GM12874 (cell line): ENCODE measurements around the gene TMEM202.

Experiments used
- CTCF ChIP-seq: IDR thresholded peaks from 2 replicates; pipeline ENCODE4 v1.5.1; 2011; ENCODE audit warnings: low read depth, mild to moderate bottlenecking, control low read depth, low read length, moderate library complexity; ENCODE audit not compliant: insufficient read depth

TMEM202 gene

GRCh38 chr15:72404356-72404755 is 6.3 kb downstream of the TMEM202 start:
- TF ChIP-seq CTCF: no peak

GRCh38 chr15:72404841-72405240 is 6.7 kb downstream of the TMEM202 start:
- TF ChIP-seq CTCF: no peak

- TF ChIP-seq CTCF: no peak
These were observed 8.8 kb downstream of the TMEM202 start for GRCh38 chr15:72406936-72407335.

GRCh38 chr15:72411111-72411510 is 13.0 kb downstream of the TMEM202 start:
- TF ChIP-seq CTCF: no peak

- TF ChIP-seq CTCF: no peak
These were observed 13.4 kb downstream of the TMEM202 start for GRCh38 chr15:72411544-72411943.

GRCh38 chr15:72415304-72415703 is 17.2 kb downstream of the TMEM202 start:
- TF ChIP-seq CTCF: no peak

GRCh38 chr15:72420576-72420975 is 22.5 kb downstream of the TMEM202 start:
- no peak for TF ChIP-seq CTCF

GRCh38 chr15:72421484-72421883 is 23.4 kb downstream of the TMEM202 start:
- no peak for TF ChIP-seq CTCF
